Esophagus muscularis mucosa (tissue), 4 donors: ENCODE data around the gene AQP2.

ENCODE experiments used
- CTCF ChIP-seq, 3 experiments: fragments of 200-600 bp in 2 of 3; fragments of 450-650 bp in 1 of 3; sonication (generic) in 2 of 3; IDR thresholded peaks; one replicate each; pipeline ENCODE4 v1.5.1; 2017 to 2019; ENCODE audit warnings: antibody characterized with exemption in 3 of 3, mild to moderate bottlenecking in 2 of 3, moderate library complexity in 1 of 3
- EP300 ChIP-seq: sonication (generic); formaldehyde crosslinking; IDR thresholded peaks from one replicate; pipeline ENCODE4 v1.6.1; 2017; ENCODE audit warnings: antibody characterized with exemption
- POLR2A ChIP-seq: fragments of 450-650 bp; IDR thresholded peaks from one replicate; pipeline ENCODE4 v1.6.1; 2017; ENCODE audit warnings: antibody characterized with exemption, moderate library complexity, mild to moderate bottlenecking, low read depth
- POLR2AphosphoS5 ChIP-seq, 2 donors: sonication (generic); formaldehyde crosslinking; IDR thresholded peaks; one replicate each; pipeline ENCODE4 v1.6.1; 2017; ENCODE audit warnings: antibody characterized with exemption in 2 of 2

- TF ChIP-seq POLR2A (no peak), CTCF (IDR thresholded peaks at IDR 0.05) (no peak), EP300 (no peak), POLR2AphosphoS5 (IDR thresholded peaks at IDR 0.05) (no peak)
Observed at GRCh38 chr12:49966511-49967041, 16.0 kb downstream of the AQP2 start.
